C4-2B (cell line): ENCODE results near the gene L3MBTL2.

Experiments used
- H3K27ac ChIP-seq: fragments of 450-650 bp; 2 replicates; pipeline ENCODE4 v1.5.1; 2017
- ZFX ChIP-seq: fragments of 450-650 bp; IDR thresholded peaks from 2 replicates; pipeline ENCODE4 v1.6.1; 2017
- TF ChIP-seq, protein P1 (sequence below): fragments of 450-650 bp; conservative IDR thresholded peaks from 2 replicates; pipeline ENCODE4 v1.5.1; 2017; ENCODE audit warnings: mild to moderate bottlenecking

The L3MBTL2 gene

DNA sequence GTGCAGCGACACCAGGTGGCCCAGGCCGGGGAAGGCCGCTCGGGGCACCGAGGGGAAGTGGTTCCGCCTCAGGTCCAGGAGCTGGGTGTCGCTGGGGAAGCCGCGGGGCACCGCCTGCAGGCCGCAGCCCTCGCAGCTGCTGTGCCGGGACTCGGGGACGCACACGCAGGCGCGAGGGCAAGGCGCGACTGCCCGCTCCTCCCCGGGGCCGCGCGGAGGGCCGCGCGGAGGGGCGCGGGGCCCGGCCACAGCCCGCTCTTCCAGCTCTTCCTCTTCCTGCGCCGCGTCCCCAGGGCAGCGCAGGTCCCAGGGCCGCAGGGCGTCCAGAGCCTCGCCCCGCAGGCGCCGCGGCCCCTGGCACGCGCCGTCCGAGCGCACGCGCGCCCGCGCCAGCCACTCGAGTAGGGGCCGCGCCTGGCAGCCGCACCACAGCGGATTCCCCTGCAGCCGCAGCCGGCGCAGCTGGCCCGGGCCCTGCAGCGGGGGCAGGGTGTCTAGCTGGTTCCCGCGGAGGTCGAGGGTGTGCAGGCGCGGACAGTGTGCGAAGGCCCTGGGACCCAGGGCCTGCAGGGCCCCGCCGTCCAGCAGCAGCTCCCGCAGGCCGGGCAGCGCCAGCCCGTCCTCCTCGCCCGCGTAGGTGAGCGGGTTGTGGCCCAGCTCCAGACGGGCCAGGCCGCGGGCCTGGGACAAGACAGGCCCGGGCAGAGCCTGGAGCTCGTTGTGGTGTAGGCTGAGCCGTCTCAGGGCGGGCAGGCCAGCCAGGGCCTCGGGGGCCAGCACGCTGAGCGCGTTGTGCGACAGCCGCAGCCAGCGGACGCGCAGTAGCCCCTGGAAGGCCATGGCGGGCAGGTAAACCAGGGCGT lies 32.8 kb downstream of the L3MBTL2 start:
- H3K27ac ChIP-seq, result no peak overlapping the region
- TF ChIP-seq ZFX, result peak; percentile 32; the same call in 1 of the 2 replicates
- TF ChIP-seq, protein P1, sequence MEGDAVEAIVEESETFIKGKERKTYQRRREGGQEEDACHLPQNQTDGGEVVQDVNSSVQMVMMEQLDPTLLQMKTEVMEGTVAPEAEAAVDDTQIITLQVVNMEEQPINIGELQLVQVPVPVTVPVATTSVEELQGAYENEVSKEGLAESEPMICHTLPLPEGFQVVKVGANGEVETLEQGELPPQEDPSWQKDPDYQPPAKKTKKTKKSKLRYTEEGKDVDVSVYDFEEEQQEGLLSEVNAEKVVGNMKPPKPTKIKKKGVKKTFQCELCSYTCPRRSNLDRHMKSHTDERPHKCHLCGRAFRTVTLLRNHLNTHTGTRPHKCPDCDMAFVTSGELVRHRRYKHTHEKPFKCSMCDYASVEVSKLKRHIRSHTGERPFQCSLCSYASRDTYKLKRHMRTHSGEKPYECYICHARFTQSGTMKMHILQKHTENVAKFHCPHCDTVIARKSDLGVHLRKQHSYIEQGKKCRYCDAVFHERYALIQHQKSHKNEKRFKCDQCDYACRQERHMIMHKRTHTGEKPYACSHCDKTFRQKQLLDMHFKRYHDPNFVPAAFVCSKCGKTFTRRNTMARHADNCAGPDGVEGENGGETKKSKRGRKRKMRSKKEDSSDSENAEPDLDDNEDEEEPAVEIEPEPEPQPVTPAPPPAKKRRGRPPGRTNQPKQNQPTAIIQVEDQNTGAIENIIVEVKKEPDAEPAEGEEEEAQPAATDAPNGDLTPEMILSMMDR, result no peak; the same call in 1 of the 2 replicates

DNA sequence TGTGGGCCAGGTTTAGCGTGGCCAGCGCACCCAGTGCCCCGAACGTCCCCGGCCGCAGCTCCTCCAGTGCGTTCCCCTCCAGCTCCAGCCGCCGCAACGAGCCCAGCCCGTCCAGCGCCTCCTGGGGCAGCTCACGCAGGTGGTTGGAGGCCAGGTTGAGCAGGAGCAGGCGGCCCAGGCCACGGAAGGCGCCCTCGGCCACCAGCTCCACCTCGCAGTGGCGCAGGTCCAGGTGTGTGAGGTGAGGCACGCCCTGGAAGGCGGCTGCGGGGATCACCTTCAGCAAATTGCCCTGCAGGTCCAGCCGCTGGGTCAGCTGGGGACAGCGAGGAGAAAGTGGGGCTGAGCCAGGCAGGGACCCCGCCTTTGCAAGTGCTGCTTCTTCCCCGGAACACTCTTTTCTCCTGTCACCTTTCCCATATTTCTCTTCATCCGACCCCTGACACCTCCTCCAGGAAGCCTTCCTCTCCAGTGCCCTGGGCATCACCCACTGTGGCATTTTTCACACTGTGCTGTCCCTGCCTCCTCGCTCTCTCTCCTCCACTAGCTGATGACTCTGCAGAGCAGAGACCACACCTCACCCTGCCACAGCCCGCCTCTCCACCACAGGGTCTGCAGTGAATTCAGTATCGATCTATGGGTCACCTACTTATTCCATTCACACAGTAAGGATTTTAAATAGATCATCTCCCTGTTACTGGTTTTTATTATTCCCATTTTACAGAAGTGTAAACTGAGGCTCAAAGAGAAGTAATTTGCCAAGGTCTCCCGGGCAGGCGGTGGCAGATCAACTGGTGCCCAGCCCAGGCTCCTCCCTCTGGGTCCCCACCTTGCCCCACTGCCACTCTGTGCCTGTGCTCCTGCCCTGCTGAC lies 33.7 kb downstream of the L3MBTL2 start:
- no peak overlapping the region for H3K27ac ChIP-seq
- TF ChIP-seq, protein P1, result no peak
- TF ChIP-seq ZFX, result no peak

DNA sequence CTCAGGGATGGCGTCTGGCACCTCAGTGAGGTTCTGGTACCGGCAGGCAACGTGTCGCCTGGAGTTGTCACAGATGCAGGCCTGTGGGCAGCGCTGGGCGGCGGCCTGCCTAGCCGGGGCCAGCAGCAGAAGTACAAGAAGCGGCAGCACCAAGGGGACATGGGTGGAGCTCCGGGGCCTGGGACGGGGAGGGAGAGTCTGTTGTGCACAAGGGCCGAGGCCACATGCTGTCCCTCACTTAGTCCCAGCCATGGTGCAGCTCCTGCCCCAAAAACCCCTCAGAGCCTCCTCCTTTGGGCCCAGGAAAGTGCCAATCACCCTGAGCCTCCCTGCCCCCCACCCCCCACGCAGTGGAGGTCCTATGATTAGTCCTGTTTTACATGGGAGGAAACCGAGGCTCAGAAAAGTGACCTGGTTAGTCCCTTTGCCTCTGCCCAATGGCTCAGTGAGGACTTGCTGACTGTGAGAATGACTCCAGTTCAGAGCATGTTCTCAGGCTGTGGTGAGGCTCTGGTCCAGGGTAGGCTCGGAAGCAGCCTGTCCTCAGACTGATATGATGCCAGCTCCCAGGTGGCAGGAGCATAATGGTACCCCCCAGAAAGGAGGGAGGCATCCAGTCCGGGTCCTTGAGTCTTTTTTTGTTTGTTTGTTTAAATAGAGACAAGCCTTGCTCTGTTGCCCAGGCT lies 34.5 kb downstream of the L3MBTL2 start:
- TF ChIP-seq, protein P1, result no peak
- TF ChIP-seq ZFX, result no peak

DNA sequence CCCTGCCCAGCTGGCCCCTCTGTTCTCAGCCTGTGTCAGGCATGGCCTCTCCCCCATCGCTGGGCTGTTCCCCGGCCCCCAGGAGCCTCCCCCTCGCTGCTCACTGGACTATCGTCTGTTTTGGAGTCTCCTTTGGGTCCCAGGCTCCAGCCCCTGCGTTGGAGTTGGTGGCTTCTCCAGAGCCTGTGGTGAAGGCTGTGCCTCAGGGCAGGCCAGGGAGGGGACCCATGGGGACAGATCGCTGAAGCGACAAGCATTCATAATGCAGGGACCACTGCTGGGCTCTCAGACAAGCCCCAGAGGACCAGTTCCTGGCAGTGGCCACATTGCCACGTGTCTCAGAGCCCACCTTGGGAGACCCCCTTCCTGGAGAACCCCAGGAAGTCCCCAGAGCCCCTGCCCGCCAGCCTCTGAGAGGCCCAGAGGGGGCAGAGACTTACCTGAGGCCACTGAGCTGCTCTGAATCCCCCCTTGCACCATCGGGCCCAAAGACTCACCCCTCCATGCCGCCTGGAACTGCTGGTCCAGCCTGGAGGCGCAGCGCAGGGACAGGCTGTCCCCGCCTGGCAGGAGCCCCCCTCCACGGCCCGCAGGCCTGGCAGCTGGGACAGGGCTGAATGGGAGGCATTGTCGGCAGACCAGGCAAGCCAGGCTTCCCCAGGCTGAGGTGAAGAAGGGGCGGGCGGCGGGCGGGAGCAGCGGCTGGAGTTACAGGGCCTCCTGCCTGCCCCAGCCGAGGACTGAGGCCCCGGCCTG lies 35.4 kb downstream of the L3MBTL2 start, which contains the start of gene CHADL:
TSS of gene CHADL (minus strand) at position 555 of the 756 bp plus-strand sequence. CDS start at position 505, 50 bp downstream.
- TF ChIP-seq, protein P1, result no peak
- TF ChIP-seq ZFX, result no peak
- H3K27ac ChIP-seq, result no peak within 1 kb of the TSS

More for the DNA sequence above, 34.5 kb downstream of the L3MBTL2 start:
- no peak overlapping the region for H3K27ac ChIP-seq

DNA sequence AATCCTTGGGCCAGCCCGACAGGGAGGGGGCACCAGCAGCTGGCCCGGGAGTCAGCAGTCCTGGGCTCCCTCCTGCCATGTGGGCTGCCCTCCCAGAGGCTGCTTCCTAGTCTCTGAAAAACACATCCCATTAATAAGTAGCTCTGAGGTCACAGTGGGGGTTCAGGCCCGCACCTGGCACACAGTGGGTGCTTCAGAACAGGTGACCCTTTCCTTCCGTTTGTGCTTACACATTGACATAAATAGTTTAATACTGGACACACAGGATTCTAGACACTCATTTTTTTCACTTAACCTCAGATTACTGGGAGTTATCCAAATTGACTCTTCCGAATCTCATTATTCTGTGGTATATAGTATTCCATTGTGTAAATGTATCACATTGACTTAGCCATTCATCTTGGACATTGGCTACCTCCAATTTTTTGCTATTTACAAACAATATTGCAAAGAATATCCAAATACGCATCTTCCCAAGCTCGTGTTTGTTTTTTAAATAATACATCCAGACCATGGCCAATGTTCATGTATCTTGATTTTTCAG lies 36.1 kb downstream of the L3MBTL2 start:
- no peak for TF ChIP-seq ZFX
- TF ChIP-seq, protein P1, result no peak
- no peak overlapping the region for H3K27ac ChIP-seq

DNA sequence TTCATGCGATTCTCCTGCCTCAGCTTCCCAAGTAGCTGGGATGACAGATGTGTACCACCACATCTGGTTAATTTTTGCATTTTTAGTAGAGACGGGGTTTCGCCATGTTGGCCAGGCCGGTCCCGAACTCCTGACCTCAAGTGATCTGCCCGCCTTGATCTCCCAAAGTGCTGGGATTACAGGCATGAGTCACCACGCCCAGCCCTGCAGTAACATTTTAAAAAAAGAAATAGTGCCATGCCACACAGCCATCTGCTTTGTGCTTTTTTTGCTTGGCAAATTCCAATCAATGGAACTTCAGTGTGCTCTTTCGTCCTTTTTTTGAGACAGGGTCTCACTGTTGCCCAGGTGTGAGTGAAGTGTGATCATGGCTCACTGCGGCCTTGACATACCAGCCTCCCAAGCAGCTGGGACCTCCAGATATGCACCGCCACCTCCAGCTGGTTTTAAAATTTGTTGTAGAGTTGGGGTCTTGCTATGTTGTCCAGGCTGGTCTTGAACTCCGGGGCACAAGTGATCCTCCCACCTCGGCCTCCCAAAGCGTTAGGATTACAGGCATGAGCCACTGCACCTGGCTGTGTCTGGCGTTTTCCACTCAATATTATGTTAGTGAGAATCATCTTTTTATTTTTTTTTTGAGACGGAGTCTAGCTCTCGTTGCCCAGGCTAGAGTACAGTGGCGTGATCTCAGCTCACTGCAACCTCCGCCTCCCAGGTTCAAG lies 37.4 kb downstream of the L3MBTL2 start:
- TF ChIP-seq, protein P1, result no peak
- TF ChIP-seq ZFX, result no peak
- no peak overlapping the region for H3K27ac ChIP-seq
